Neural cell (in vitro differentiated cells): ENCODE results near the gene IYD. TPM values are rescaled to one million over a fixed set of nuclear protein-coding genes. Genes with fewer than 3 reads are reported as not detected.

ENCODE experiments used
- H2AFZ ChIP-seq: fragments of 200-600, 300-800 bp; sonication (generic), shearing (Covaris generic); 2 replicates; pipeline ENCODE4 v1.6.0; 2014; ENCODE audit warnings: low read depth, mild to moderate bottlenecking, antibody characterized with exemption, low read length, moderate library complexity
- H3F3A ChIP-seq: fragments of 200-600 bp; shearing (Covaris generic); 2 replicates; pipeline ENCODE4 v1.6.1; 2016; ENCODE audit warnings: mild to moderate bottlenecking, moderate library complexity, mixed read lengths, antibody characterized with exemption, low read length; ENCODE audit not compliant: insufficient read depth, poor library complexity, severe bottlenecking
- H3K27ac ChIP-seq: fragments of 200-600, 300-800 bp; sonication (generic), shearing (Covaris generic); 2 replicates; pipeline ENCODE4 v1.5.1; 2014; ENCODE audit warnings: mild to moderate bottlenecking, low read length, moderate library complexity
- H3K27me3 ChIP-seq: fragments of 300-800, 200-600 bp; sonication (generic), shearing (Covaris generic); 2 replicates; pipeline ENCODE4 v1.6.0; 2014; ENCODE audit warnings: mild to moderate bottlenecking, low read depth, low read length, moderate library complexity; ENCODE audit not compliant: insufficient read depth
- H3K36me3 ChIP-seq: fragments of 300-800, 200-600 bp; sonication (generic), shearing (Covaris generic); 2 replicates; pipeline ENCODE4 v1.5.1; 2014; ENCODE audit warnings: mild to moderate bottlenecking, antibody characterized with exemption, low read length, moderate library complexity; ENCODE audit not compliant: insufficient read depth
- H3K4me2 ChIP-seq: fragments of 300-800, 200-600 bp; sonication (generic), shearing (Covaris generic); 2 replicates; pipeline ENCODE4 v1.6.0; 2014; ENCODE audit warnings: mild to moderate bottlenecking, low read length
- H3K4me3 ChIP-seq: fragments of 300-800, 200-600 bp; sonication (generic), shearing (Covaris generic); 2 replicates; pipeline ENCODE4 v1.5.1; 2014; ENCODE audit warnings: mild to moderate bottlenecking, low read length, moderate library complexity
- H3K79me2 ChIP-seq: fragments of 200-600 bp; shearing (Covaris generic); replicated peaks from 2 replicates; pipeline ENCODE4 v1.6.0; 2014; ENCODE audit warnings: mild to moderate bottlenecking, low read length, moderate library complexity; ENCODE audit not compliant: insufficient read depth
- H3K9ac ChIP-seq: fragments of 300-800, 200-600 bp; sonication (generic), shearing (Covaris generic); 2 replicates; pipeline ENCODE4 v1.6.1; 2016; ENCODE audit warnings: mild to moderate bottlenecking, low read length, mixed read lengths
- H3K9me2 ChIP-seq: fragments of 200-600 bp; shearing (Covaris generic); 2 replicates; pipeline ENCODE4 v1.6.1; 2016; ENCODE audit warnings: mild to moderate bottlenecking, low read length, mixed read lengths; ENCODE audit not compliant: insufficient read depth
- H3K9me3 ChIP-seq: fragments of 200-600, 300-800 bp; sonication (generic), shearing (Covaris generic); 2 replicates; pipeline ENCODE4 v1.6.1; 2016; ENCODE audit warnings: mild to moderate bottlenecking, mixed run types, low read length, moderate library complexity, mixed read lengths
- H4K20me1 ChIP-seq: fragments of 200-600 bp; shearing (Covaris generic); 2 replicates; pipeline ENCODE4 v1.6.1; 2016; ENCODE audit warnings: mild to moderate bottlenecking, mixed run types; ENCODE audit not compliant: insufficient read depth
- CTCF ChIP-seq: fragments of 450-650 bp; IDR thresholded peaks from 2 replicates; pipeline ENCODE4 v1.5.1; 2014; ENCODE audit warnings: antibody characterized with exemption, mild to moderate bottlenecking, moderate library complexity; ENCODE audit not compliant: poor library complexity, severe bottlenecking
- EP300 ChIP-seq: fragments of 450-650 bp; conservative IDR thresholded peaks from 2 replicates; pipeline ENCODE4 v1.6.1; 2014; ENCODE audit warnings: antibody characterized with exemption, mild to moderate bottlenecking, moderate library complexity; ENCODE audit not compliant: poor library complexity, severe bottlenecking
- EZH2 ChIP-seq: fragments of 200-600, 300-800 bp; shearing (Covaris generic), sonication (generic); IDR thresholded peaks from 2 replicates; pipeline ENCODE4 v1.6.1; 2014; ENCODE audit warnings: antibody characterized with exemption, low read length, borderline replicate concordance, mild to moderate bottlenecking; ENCODE audit not compliant: insufficient read depth, poor library complexity, severe bottlenecking
- MXI1 ChIP-seq: fragments of 450-650 bp; conservative IDR thresholded peaks from 2 replicates; pipeline ENCODE4 v1.6.1; 2014; ENCODE audit warnings: antibody characterized with exemption, mild to moderate bottlenecking; ENCODE audit not compliant: poor library complexity, severe bottlenecking
- POLR2AphosphoS5 ChIP-seq: IDR thresholded peaks from 2 replicates; pipeline ENCODE4 v1.6.1; 2012
- RAD21 ChIP-seq: fragments of 450-650 bp; conservative IDR thresholded peaks from 2 replicates; pipeline ENCODE4 v1.6.1; 2014; ENCODE audit warnings: antibody characterized with exemption, mild to moderate bottlenecking, moderate library complexity
- REST ChIP-seq: IDR thresholded peaks from 2 replicates; pipeline ENCODE4 v1.6.1; 2012; ENCODE audit warnings: borderline replicate concordance
- SMC3 ChIP-seq: fragments of 450-650 bp; conservative IDR thresholded peaks from 2 replicates; pipeline ENCODE4 v1.6.1; 2014; ENCODE audit warnings: antibody characterized with exemption, mild to moderate bottlenecking, moderate library complexity; ENCODE audit not compliant: poor library complexity
- TAF1 ChIP-seq: IDR thresholded peaks from 2 replicates; pipeline ENCODE4 v1.6.1; 2012; ENCODE audit warnings: low read depth
- polyA plus RNA-seq: library from polyadenylated mRNA; depleted of rRNA; stranded (reverse); fragments of >200 nt; gene quantifications from 2 replicates; pipeline ENCODE4 v1.2.3, GENCODE V29; 2014

The IYD gene
- polyA plus RNA-seq, 1 donor from 2014 or later: not detected

GRCh38 chr6:150363733-150364132, 5.1 kb upstream of the IYD start:
- no peaks in the 10 kb centered on the region for H3K79me2 ChIP-seq
- no peaks in the 10 kb centered on the region for H3K36me3 ChIP-seq
- no peaks in the 10 kb centered on the region for H3K9me2 ChIP-seq
- no peak overlapping the region for H3K27ac ChIP-seq
- H2AFZ ChIP-seq: no peak overlapping the region
- H3K4me2 ChIP-seq: no peak overlapping the region
- H3K27me3 ChIP-seq: no peaks in the 10 kb centered on the region
- no peaks in the 10 kb centered on the region for H4K20me1 ChIP-seq
- TF ChIP-seq EP300: no peak
- TF ChIP-seq SMC3: no peak
- TF ChIP-seq POLR2AphosphoS5: no peak
- no peak for TF ChIP-seq TAF1
- TF ChIP-seq REST: no peak
- no peak for TF ChIP-seq CTCF
- no peak for TF ChIP-seq EZH2
- TF ChIP-seq MXI1: no peak
- TF ChIP-seq RAD21: no peak
- H3K4me3 ChIP-seq: no peak overlapping the region
- H3K9me3 ChIP-seq: no peaks in the 10 kb centered on the region
- H3F3A ChIP-seq: no peaks in the 10 kb centered on the region
- no peak overlapping the region for H3K9ac ChIP-seq

- H3K27me3 ChIP-seq: no peaks in the 10 kb centered on the region
- H3F3A ChIP-seq: no peaks in the 10 kb centered on the region
- H4K20me1 ChIP-seq: no peaks in the 10 kb centered on the region
- no peaks in the 10 kb centered on the region for H3K79me2 ChIP-seq
- H3K36me3 ChIP-seq: no peaks in the 10 kb centered on the region
- H3K4me2 ChIP-seq: no peak overlapping the region
- no peak overlapping the region for H3K4me3 ChIP-seq
- H3K9ac ChIP-seq: no peak overlapping the region
- H2AFZ ChIP-seq: no peak overlapping the region
- H3K9me2 ChIP-seq: no peaks in the 10 kb centered on the region
- H3K27ac ChIP-seq: no peak overlapping the region
- TF ChIP-seq MXI1 (no peak), TAF1 (no peak), CTCF (no peak), POLR2AphosphoS5 (no peak), EZH2 (no peak), EP300 (no peak), SMC3 (no peak), REST (no peak)
- no peaks in the 10 kb centered on the region for H3K9me3 ChIP-seq
Observed at GRCh38 chr6:150366118-150366778, 2.6 kb upstream of the IYD start.
